ENCODE data around the gene ARHGAP23.
"Not testable (repeated sequence)": the region's sequence is repeated elsewhere in the genome, so short reads cannot be mapped to it uniquely, and the experiment has no call there.

Gene ARHGAP23

GRCh38 chr17:38460716-38461630 is 32.7 kb downstream of the ARHGAP23 start:
- no peak for DNase-seq (ENCODE audit: insufficient read length, low spot score)
- no peak for FAIRE-seq

- DNase-seq (ENCODE audit: insufficient read length, low spot score) = no peak
- no peak for FAIRE-seq
These were observed 33.4 kb downstream of the ARHGAP23 start for GRCh38 chr17:38461683-38462082.

GRCh38 chr17:38463451-38463858 is 35.2 kb downstream of the ARHGAP23 start:
- FAIRE-seq (no peak), DNase-seq (ENCODE audit: insufficient read length, low spot score) (no peak)

GRCh38 chr17:38464251-38464722 is 36.0 kb downstream of the ARHGAP23 start:
- DNase-seq (ENCODE audit: insufficient read length, low spot score) (no peak), FAIRE-seq (no peak)

- FAIRE-seq (no peak), DNase-seq (ENCODE audit: insufficient read length, low spot score) (no peak)
These were observed 36.6 kb downstream of the ARHGAP23 start for GRCh38 chr17:38464723-38465390.

GRCh38 chr17:38465391-38466345 is 37.4 kb downstream of the ARHGAP23 start:
- DNase-seq (ENCODE audit: insufficient read length, low spot score) (no peak), FAIRE-seq (no peak)

GRCh38 chr17:38466346-38467315 is 38.4 kb downstream of the ARHGAP23 start:
- DNase-seq (ENCODE audit: insufficient read length, low spot score) = no peak

GRCh38 chr17:38467491-38467890 is 39.2 kb downstream of the ARHGAP23 start:
- DNase-seq (ENCODE audit: insufficient read length, low spot score) (no peak), FAIRE-seq (no peak)

More at GRCh38 chr17:38466346-38467315, 38.4 kb downstream of the ARHGAP23 start:
- no peak for FAIRE-seq

GRCh38 chr17:38469875-38470274 is 41.6 kb downstream of the ARHGAP23 start:
- FAIRE-seq (no peak), DNase-seq (ENCODE audit: insufficient read length, low spot score) (no peak)

GRCh38 chr17:38471253-38471652 is 43.0 kb downstream of the ARHGAP23 start:
- not testable (repeated sequence) for FAIRE-seq; DNase-seq (ENCODE audit: insufficient read length, low spot score)

GRCh38 chr17:38474666-38475065 is 46.4 kb downstream of the ARHGAP23 start:
- DNase-seq (ENCODE audit: insufficient read length, low spot score); FAIRE-seq: not testable (repeated sequence)

- no peak for DNase-seq (ENCODE audit: insufficient read length, low spot score)
- no peak for FAIRE-seq
These were observed 48.3 kb downstream of the ARHGAP23 start for GRCh38 chr17:38476549-38476948.

GRCh38 chr17:38477417-38477816 is 49.2 kb downstream of the ARHGAP23 start:
- DNase-seq (ENCODE audit: insufficient read length, low spot score); FAIRE-seq: not testable (repeated sequence)

- DNase-seq (ENCODE audit: insufficient read length, low spot score); FAIRE-seq: not testable (repeated sequence)
These were observed 49.7 kb downstream of the ARHGAP23 start for GRCh38 chr17:38477951-38478350.

- DNase-seq (ENCODE audit: insufficient read length, low spot score); FAIRE-seq: not testable (repeated sequence)
These were observed 50.4 kb downstream of the ARHGAP23 start for GRCh38 chr17:38478667-38479066.

GRCh38 chr17:38482039-38482699 is 53.9 kb downstream of the ARHGAP23 start:
- not testable (repeated sequence) for DNase-seq (ENCODE audit: insufficient read length, low spot score); FAIRE-seq

- DNase-seq (ENCODE audit: insufficient read length, low spot score); FAIRE-seq: not testable (repeated sequence)
These were observed 54.4 kb downstream of the ARHGAP23 start for GRCh38 chr17:38482700-38483043.

GRCh38 chr17:38484242-38485145 is 56.2 kb downstream of the ARHGAP23 start:
- FAIRE-seq; DNase-seq (ENCODE audit: insufficient read length, low spot score): not testable (repeated sequence)
